Stimulated activated CD4-positive, alpha-beta T cell treated with anti-CD3 and anti-CD28 coated beads, Interleukin-4, amount 100 ng/mL, for 4 hours (primary cell): ENCODE data around the gene STAM.
"Not testable (repeated sequence)": the region's sequence is repeated elsewhere in the genome, so short reads cannot be mapped to it uniquely, and the experiment has no call there.

Experiments used
- DNase-seq, 2 experiments: peaks; one replicate each; pipeline ENCODE4 v3.0.0-alpha.2; 2020

The STAM gene

DNA sequence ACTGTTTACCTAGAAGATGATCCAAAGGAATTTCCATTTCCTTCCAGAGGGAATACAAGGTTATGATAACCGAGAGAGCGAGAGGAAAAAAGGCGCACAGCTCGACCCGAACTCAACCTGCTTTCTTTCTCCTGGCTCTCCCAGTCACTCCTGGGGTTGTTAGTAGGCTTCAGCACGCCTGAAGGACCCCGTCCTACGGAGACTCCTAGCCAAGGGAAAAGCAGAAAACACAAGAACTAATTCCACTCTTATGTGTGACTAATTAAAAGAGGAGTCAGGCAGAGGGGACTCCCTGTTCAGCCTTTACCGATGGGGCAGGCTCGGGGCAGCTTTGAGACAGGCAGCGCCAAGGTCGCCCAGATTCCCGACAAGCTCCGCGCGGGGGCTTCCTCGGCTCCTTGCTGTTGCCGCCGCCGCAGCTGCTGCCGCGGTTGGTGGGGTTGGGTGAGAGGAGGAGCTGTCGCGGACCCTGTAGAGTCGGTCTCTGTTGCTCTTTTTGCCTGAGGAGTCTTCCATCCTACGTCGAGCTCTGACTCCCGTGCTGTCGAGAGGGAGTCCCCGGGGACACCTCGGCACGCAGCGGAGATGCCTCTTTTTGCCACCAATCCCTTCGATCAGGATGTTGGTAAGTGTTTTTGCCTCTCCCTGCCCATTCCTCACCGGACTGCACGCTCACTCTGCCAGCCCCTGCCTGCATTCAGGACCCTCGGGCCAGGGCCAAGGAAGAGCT lies at the start of gene STAM:
Gene STAM, plus strand, starts transcription at position 397 of the 730 bp plus-strand sequence. Its CDS starts 189 bp downstream, at position 586.
- DNase-seq = peak; percentile 88 to 89

DNA sequence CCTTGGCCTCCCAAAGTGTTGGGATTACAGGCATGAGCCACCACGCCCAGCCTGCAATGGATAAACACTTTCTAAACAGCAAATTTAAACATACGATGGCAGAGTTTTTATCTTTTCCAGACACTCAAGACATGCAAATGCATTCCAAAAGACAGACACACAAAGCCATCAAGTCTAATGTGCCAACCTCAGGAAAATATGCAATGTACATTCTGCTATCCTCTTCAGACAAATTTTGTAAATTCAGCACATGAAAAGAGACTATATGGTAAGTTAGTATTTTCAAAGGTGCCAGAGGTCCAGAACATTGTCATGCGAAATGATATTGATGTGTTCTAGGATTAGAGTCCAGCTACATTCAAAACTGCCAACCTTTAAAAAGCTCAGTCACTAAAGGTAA lies 46.6 kb upstream of the STAM start:
- no peak for DNase-seq

DNA sequence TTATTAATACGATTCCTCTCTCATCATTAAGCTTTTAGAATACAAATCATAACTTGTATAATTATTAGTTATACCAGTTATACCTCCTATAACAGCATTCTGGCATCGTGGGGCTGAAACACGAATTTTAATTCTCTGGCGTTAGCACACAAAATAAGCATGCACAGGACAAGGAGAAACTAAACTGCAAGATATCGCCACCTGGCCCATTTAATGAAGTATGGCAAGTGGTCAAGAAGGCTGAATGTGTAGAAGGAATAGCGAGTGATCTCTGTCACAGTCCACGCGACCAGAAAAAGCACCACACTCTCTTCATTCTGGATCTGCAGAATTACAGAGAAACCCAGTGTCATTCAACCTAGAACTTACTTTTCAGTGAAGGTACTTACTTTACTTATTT lies 44.9 kb upstream of the STAM start:
- no peak for DNase-seq

DNA sequence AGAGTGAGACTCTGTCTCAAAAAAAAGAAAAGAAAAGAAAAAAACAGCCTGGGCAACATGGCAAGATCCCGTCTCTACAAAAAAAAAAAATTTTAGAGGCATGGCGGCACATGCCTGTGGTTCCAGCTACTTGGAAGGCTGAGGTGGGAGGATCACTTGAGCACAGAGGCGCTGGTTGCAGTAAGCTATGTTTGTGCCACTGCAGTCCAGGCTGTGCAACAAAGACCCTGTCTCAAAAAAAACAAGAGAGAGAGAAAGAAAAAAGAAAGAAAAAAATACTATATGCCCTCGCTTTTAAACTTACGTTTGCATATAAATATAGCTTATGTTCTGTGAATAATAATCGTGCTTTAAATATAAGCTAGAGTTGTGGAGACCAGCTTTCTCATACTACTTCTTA lies 38.0 kb upstream of the STAM start:
- DNase-seq = no peak

DNA sequence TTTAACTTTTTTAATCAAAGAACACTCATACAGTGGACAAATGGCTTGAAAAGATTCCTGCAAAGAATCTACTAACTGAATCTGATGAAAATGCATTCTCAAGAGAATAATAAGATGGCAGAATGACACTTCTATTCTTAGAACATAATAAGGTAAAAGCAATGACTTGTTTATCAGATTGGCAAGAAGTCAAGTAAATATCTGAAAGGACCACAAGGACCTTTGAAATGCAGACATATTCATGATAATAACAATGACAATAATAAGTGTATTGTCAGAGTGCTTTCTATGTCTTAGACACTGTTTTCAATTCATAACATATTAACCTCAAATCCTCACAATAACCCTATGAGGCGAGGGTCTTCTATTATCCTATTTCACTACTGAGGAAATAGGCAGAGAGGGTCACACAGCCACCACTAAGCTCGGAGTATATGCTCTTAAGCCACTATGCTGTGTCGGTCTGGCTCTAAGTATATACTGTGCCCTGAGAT lies 37.4 kb upstream of the STAM start:
- no peak for DNase-seq

DNA sequence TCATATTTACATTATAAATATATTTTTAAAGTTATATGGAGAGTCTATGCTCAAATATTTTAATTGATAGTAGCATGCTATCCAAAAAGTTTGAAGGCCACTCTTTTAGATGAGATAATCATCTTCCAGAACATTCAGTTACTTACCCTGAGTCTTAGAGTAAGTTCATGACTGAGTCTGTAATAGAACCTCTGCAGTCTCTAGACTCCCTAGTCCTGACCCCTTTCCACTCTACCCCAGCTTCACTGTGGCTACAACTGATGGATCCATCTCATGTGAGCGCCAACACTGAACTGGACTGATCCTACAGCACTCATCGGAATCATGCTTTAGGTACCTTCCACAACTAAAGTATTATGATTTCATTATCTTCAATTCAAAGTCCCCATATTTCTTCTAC lies 36.9 kb upstream of the STAM start:
- no peak for DNase-seq

DNA sequence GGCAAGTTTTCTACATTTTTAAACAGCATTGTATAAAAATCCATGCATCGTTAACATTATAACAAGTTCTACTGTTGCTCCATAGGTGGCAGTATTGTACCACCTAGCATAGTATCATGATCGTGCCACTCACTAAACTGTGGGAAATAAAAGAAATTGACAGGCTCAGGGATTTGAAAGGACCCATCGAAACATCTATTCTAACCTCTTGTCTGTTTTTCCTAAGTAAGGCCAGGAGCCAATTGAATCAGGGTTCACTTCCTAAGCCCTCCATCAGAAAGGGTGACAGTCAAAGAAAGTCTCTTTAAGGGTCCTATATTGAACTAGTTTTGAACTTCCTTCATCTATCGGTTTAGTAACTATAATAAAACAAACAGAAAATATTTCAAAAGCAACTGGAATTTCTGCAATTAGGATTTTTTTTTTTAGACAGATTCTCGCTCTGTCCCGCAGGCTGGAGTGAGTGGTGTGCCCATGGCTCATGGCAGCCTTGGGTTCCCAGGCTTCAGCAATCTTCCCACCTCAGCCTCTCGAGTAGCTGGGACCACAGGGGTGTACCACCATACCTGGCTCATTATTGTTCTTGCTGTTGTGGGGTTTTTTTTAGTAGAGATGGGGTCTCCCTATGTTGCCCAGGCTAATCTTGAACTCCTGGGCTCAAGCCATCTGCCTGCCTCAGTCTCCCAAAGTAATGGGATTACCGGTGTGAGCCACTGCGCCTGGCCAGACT lies 36.2 kb upstream of the STAM start:
- no peak for DNase-seq

DNA sequence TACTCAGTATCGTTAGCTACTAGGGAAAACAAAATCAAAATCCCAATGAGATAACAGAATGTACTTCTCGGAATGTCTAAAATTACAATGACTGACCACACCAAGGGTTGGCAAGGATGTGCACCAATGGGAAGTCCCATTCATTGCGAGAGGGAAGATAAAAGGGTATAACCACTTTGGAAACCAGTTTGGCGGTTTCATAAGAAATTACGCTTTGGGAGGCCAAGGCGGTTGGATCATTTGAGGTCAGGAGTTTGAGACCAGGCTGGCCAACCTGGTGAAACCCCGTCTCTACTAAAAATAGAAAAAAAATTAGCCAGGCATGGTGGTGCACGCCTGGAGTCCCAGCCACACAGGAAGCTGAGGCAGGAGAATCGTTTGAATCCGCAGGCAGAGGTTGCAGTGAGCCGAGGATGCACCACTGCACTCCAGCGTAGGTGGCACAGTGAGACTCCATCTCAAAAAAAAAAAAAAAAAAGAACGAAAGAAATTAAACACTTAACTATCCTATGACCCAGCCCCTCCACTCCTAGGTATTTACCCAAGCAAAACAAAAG lies 34.4 kb upstream of the STAM start:
- DNase-seq = no peak

DNA sequence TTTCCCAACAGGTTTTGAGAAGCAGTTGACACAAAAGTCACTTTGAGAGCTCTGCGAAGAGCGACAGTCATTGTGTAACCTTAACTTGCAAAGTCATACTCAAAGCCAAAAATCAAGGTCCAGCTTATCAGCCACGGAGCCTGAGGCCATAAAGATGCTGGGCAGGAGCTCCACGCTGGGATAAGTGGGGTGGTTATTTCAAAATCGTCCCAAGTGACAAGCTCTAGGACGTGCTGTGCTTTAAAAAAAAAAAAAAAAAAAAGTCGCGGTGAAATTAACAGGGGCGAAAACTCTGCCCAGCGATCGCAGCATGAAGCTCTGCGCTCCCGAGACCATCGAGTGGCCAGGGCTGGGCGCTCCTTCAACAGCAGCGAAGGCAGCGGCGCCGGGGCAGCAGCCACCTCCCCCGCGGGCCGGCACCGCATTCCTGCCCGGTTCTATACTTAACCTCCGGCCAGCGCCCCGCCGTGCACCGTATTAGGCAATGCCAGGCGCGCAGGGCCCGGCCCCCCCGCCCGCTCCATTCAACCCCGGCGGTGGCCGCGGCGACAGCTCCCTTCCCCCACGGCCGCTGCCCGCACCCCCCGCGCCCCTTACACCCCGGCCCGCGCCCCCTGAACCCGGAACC lies 27.4 kb upstream of the STAM start:
- DNase-seq = peak in 1 of 2 experiments; percentile 31

DNA sequence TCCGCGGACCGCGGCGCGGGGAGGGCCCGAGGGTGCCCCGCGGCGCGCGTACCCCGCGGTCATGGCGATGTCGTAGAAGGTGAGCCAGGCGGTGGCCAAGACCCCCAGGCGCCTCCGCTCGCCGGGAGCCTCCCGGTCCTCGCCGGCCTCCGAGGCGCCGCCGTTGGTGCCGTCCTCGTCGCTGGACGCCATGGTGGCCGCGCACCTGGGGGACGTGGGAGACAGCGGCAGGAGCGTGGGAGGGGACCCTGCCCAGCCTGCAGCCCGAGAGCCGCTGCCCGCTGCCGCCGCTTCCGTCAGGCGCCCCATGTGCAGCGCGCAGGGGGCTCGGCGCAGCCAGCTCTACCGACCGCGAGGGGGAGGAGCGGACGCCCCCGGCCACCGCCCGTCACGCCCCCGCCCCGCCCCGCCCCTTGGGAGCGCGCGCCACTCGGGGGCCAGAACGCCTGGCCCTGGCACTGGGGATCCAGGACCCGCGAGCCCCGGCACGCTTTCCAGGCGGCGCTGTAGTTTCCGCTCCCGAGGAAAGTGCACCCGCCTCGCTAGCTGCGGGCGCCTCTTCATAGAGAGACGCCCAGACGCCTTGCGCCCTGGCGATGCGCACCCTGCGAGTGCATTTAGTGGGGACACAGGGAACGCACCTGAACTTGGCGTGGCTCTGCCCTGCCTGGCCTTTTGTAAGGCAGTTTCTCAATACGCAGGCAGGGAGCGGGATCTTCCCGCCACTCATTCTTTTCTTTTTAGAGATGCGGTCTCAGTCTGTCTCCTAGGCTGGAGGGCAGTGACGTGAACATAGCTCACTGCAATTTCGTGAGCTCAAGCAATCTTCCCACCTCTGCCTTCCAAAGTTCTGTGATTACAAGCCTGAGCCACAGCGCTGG lies 26.7 kb upstream of the STAM start, which contains the start of gene HACD1:
Gene HACD1, minus strand, starts transcription at position 344 of the 881 bp plus-strand sequence. Its CDS starts 35 bp downstream, at position 309.
- peak; percentile 53 to 55 for DNase-seq

DNA sequence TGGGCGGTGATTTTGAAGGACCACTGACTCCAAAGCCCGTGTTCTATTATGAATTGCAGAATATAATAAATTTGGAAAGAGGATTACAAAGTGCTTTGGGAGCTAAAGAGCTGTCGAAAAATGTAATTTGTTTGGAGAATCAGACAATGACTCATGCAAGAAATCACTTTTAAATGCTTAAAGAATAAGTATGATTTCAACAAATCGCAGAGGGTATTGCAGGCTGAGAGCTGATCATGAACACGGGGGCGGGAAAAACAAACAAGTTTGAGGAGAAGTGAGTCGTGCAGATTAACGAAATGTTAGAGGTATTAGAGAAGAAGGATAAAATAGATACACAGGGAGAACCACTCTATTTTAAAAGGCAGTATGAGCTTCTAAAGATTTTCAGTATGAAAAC lies 21.9 kb upstream of the STAM start:
- no peak for DNase-seq

DNA sequence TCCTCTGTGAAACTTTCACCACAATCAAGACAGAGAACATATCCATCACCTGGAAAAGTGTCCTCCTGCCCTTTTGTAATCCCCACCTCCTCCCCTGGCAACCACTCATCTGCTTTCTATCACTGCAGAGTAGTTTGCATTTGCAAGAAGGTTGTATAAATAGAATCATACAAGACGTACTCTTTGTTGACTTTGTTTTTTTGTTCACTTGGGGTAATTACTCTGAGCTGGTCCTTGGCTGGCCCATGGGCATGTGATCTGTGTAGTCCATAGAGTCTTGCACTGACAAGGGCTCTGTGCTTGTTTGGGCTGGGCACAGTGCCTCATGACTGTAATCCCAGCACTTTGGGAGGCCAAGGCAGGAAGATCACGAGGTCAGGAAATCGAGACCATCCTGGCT lies 19.0 kb upstream of the STAM start:
- DNase-seq = no peak

DNA sequence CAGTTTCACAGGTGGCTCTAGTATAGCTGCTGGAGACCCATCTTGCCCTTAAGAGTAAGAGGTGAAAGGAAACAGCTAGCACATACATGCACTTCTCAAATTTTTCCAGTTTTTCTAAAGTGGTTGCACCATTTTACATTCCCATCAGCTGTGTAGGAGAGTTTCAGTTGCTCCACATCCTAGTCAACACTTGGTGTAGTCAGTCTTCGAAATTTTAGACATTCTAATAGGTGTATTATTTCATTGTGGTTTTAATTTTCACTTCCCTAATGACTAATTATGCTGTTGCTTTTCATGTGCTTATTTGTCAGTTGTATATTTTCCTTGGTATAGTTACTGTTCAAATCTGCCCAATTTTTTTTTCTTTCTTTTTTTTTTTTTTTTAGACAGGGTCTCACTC lies 17.3 kb upstream of the STAM start:
- no peak for DNase-seq

DNA sequence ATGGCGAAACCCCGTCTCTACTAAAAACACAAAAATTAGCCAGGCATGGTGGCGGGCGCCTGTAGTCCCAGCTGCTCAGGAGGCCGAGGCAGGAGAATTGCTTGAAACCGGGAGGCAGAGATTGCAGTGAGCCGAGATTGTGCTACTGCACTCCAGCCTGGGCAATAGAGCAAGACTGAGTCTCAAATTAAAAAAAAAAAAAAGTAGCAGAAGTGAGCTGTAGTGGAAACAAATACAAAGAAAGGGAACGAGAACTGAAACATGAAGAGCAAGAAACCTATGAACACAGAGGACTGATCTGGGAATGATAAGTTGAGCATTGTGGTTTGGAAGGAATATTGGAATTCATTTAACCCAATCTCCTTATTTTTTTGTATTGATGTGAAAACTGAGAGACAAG lies 11.4 kb upstream of the STAM start:
- not testable (repeated sequence) for DNase-seq

DNA sequence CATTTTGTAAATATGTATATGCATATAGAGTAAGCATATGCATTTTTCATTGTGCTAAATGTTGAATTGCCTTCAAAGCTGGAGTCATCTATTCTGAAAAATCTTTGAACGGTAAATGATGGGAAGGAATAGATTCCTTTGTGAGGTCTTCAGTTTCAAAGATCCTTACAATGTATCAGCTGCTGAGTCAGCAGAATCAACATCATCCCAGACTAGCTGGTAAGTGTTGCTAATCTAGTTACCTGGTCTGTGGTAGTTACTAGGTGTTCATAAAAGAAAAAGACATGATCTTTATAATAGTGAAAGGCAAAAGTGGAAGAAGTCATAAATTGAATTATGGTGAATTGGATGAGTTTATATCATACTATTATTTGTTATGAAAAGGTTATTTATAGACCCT lies 10.6 kb upstream of the STAM start:
- no peak for DNase-seq

DNA sequence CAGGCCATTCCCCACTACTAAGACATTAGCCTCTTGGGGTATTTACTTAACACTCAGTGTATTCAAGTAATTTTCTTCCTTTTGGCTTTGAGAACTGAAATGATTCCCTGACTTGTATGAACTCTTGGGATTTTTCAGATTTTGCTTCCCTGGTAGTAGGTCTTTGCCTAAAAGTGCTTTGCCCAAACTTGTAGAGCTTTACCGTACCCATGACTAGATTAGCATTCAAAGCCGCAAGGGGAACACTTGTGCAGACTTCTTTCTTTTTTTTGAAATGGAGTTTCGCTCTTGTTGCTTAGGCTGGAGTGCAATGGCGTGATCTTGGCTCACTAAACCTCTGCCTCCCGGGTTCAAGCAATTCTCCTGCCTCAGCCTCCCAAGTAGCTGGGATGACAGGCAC lies 6.1 kb upstream of the STAM start:
- DNase-seq = no peak

DNA sequence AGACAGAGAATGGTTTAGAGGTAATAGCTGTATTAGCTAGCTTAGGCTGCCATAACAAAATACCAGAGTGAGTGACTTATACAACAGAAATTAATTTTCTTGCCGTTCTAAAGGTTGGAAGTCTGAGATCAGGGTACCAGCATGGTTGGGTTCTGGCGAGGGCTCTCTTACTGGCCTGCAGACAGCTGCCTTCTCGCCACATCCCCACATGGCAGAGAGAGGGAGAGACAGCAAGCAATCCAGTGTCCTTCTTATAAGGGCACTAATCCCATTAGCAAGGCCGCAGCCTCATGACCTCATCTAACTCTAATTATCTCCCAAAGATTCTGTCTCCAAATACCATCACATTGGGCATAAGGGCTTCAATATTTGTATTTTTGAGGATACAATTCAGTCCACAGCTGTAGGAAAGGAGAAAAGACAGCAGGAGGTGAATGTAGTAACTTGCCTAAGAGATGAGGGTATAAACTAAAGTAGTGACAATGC lies 3.6 kb upstream of the STAM start:
- DNase-seq = no peak

DNA sequence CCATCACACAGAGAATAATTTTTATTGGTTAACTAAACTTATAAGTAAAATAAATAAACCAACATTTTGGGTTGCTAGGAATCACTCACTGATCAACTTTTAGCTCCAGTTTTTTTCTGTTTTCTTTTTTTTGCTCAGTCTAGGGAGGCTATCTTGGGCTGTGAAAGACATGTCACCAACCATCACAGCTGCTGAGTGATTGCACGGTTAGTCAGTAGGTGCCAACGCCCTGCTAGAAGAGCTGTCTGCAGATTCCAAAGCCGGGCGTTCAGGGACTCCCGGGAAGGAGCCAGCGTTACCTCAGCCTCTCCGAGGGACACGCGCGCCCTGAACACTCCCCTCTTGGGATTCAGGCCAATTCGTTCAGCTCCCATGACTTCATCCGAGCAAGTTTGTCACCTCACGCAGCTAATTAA lies 604 bp upstream of the STAM start:
- no peak for DNase-seq

DNA sequence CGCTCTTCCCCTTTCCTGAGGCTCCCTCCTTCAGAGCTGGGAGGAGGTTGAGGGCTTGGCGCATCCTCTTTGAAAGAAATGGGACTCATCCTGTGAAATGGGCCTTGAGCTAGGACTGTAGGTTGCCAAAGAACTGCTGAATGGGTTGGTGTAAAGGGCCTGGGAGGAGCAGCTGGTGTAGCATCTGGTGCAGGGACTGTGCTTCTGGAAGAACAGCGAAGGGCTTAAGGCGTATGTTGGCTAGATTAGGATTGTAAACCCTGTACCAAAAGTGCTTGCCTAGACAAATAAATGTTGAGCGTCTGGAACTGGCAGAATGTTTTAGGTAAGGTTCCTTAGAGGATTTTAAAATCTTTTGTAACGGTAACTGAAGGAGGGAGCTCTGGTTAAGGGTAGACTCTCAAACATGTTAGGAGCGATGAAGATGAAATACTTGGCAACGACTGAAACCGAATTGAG lies 563 bp downstream of the STAM start:
- DNase-seq = no peak

DNA sequence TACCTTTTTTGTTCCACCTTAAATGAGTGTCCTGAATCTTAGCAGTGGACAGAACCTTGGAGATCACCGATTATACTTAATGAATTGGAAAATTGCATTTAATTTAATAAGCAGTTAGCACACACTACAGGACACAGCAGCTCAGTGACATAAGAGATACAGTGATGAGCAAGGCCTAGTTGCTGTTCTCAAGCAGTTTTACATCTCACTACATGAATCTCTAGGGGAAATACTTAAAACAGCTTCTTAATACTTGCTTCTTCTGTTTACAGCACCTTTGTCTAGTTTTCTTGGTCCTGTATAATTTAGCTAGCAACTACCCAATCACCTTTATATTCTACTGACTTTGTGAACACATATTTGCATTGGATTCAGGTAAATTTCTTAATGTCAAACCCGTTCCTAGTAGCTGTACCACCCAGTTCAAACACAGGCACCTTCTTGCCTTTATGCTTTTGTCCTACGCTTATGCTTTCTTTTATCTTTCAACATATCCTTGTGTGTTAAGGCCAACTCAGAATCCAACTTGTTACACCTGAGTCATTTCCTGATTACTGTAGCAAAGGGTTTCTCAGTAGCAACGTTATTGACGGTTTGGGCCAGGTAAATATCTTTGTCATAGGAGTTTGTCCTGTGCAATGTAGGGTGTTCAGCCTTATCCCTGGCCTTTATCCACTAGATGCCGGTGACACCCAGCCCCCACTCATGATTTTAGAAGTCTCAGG lies 1.8 kb downstream of the STAM start:
- DNase-seq = no peak

DNA sequence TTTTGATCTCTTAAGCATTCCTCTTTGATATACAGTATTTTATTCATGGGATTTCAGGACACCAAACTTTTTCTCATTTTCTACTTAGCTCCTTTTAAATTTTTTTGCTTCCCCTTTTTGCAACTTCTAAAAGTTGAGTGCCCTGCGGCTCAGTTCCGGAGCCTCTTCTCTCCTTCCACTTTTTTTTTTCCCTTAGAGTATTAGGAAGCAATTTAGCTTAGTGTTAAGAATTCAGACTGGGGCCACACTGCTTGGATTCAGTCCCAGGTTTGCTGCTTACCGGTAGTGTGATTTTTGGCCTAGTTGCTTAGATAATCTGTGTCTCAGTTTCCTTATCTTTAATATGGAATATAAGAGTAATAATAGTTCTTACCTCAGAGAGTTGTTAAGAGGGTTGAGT lies 3.4 kb downstream of the STAM start:
- DNase-seq = no peak
